NCI-H226 (cell line): Measurements from ENCODE around the gene ZIC1.
A peak's percentile ranks its signal among the peaks of the same experiment; 100 is the strongest.

Experiments used
- DNase-seq: peaks from one replicate; pipeline ENCODE4 v3.0.0-alpha.2; 2015

Gene ZIC1

GRCh38 chr3:147409143-147410115, at the start of gene ZIC1:
TSS of gene ZIC1 (plus strand) at chr3:147409365. CDS start at chr3:147410113, 748 bp downstream.
- DNase-seq: no peak

- no peak for DNase-seq
Observed at GRCh38 chr3:147360051-147360439, 49.1 kb upstream of the ZIC1 start.

GRCh38 chr3:147360646-147361453, 48.3 kb upstream of the ZIC1 start:
- no peak for DNase-seq

GRCh38 chr3:147361454-147362420, 47.4 kb upstream of the ZIC1 start:
- DNase-seq: peak; percentile 22

GRCh38 chr3:147364771-147365170, 44.4 kb upstream of the ZIC1 start:
- no peak for DNase-seq

GRCh38 chr3:147365196-147366115, 43.7 kb upstream of the ZIC1 start:
- DNase-seq: no peak

- DNase-seq: no peak
Observed at GRCh38 chr3:147367676-147368075, 41.5 kb upstream of the ZIC1 start.

GRCh38 chr3:147368151-147368550, 41.0 kb upstream of the ZIC1 start:
- no peak for DNase-seq

GRCh38 chr3:147368561-147369221, 40.5 kb upstream of the ZIC1 start:
- no peak for DNase-seq

- no peak for DNase-seq
Observed at GRCh38 chr3:147369231-147369630, 39.9 kb upstream of the ZIC1 start.

- DNase-seq: no peak
Observed at GRCh38 chr3:147369661-147370123, 39.5 kb upstream of the ZIC1 start.

- DNase-seq: no peak
Observed at GRCh38 chr3:147370349-147370748, 38.8 kb upstream of the ZIC1 start.

GRCh38 chr3:147371140-147371539, 38.0 kb upstream of the ZIC1 start:
- DNase-seq: no peak

- no peak for DNase-seq
Observed at GRCh38 chr3:147371771-147372340, 37.3 kb upstream of the ZIC1 start.

- DNase-seq: no peak
Observed at GRCh38 chr3:147372525-147373027, 36.6 kb upstream of the ZIC1 start.

GRCh38 chr3:147373301-147373700, 35.9 kb upstream of the ZIC1 start:
- no peak for DNase-seq

GRCh38 chr3:147377412-147378367, 31.5 kb upstream of the ZIC1 start:
- no peak for DNase-seq

- no peak for DNase-seq
Observed at GRCh38 chr3:147379651-147380050, 29.5 kb upstream of the ZIC1 start.

- no peak for DNase-seq
Observed at GRCh38 chr3:147380387-147380951, 28.7 kb upstream of the ZIC1 start.
